ENCODE results near the gene DNAL4.

DNA sequence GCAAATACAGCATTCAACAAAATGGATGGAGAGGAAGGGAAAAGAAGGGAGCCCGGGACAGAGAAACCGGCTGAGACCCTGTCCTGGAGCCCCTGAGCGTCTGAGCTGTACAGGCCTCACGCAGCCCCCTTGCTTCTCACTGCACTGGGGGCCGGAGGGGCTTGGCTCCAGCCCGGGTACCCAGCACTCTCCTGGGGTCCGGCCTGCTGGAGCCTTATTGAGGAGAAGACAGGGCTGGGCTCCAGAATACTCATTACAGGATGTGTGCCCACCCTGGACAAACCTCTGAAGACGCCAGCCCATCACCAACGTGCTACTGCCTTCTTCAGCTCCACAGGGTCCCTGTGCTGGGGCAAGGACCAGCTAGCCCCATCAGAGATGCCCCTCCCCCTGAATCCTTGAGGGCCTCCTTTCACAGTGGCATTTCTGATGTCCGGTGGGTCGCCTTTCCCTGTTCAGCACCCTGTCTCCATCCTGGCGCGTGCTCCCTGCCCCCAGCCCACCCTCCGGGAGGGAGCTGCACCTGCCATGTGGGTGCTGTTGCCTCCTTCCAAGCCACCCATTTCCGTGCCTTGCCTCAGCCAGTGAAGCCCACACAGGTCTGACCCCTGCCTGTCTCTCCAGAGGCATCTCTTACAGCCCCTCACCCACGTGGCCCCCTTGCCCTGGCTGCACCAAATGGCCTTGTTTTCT lies 23.5 kb downstream of the DNAL4 start:
- TF ChIP-seq TAF1 (IDR thresholded peaks at IDR 0.05; ENCODE audit: borderline replicate concordance, insufficient read depth, low read length) = no peak
- TF ChIP-seq, protein P1, sequence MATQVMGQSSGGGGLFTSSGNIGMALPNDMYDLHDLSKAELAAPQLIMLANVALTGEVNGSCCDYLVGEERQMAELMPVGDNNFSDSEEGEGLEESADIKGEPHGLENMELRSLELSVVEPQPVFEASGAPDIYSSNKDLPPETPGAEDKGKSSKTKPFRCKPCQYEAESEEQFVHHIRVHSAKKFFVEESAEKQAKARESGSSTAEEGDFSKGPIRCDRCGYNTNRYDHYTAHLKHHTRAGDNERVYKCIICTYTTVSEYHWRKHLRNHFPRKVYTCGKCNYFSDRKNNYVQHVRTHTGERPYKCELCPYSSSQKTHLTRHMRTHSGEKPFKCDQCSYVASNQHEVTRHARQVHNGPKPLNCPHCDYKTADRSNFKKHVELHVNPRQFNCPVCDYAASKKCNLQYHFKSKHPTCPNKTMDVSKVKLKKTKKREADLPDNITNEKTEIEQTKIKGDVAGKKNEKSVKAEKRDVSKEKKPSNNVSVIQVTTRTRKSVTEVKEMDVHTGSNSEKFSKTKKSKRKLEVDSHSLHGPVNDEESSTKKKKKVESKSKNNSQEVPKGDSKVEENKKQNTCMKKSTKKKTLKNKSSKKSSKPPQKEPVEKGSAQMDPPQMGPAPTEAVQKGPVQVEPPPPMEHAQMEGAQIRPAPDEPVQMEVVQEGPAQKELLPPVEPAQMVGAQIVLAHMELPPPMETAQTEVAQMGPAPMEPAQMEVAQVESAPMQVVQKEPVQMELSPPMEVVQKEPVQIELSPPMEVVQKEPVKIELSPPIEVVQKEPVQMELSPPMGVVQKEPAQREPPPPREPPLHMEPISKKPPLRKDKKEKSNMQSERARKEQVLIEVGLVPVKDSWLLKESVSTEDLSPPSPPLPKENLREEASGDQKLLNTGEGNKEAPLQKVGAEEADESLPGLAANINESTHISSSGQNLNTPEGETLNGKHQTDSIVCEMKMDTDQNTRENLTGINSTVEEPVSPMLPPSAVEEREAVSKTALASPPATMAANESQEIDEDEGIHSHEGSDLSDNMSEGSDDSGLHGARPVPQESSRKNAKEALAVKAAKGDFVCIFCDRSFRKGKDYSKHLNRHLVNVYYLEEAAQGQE (IDR thresholded peaks at IDR 0.05; ENCODE audit: insufficient read depth in 1 of 2, low read depth in 2 of 2, low read length in 2 of 2) = no peak
- TF ChIP-seq POLR2AphosphoS5 (IDR thresholded peaks at IDR 0.05; ENCODE audit: low read depth, low read length) = no peak
- TF ChIP-seq SIN3A (IDR thresholded peaks at IDR 0.05; ENCODE audit: borderline replicate concordance, insufficient read depth, low read length) = no peak

All from PFSK-1 (cell line).